T-helper 1 cell (primary cell): ENCODE results near the gene KIF26B.
"Not testable (repeated sequence)": the region's sequence is repeated elsewhere in the genome, so short reads cannot be mapped to it uniquely, and the experiment has no call there.

Experiments
- DNase-seq, 5 donors: peaks; one replicate each; pipeline ENCODE4 v3.0.0-alpha.2; 2012 to 2020

KIF26B gene

GRCh38 chr1:245718123-245718522 lies 563.3 kb downstream of the KIF26B start:
- no peak for DNase-seq

- no peak for DNase-seq
These were observed 564.2 kb downstream of the KIF26B start for GRCh38 chr1:245718951-245719350.

- DNase-seq: no peak
These were observed 566.7 kb downstream of the KIF26B start for GRCh38 chr1:245721488-245721887.

- DNase-seq: not testable (repeated sequence)
These were observed 573.2 kb downstream of the KIF26B start for GRCh38 chr1:245728035-245728434.

GRCh38 chr1:245730801-245731200 lies 576.0 kb downstream of the KIF26B start:
- no peak for DNase-seq

GRCh38 chr1:245740336-245740735 lies 585.6 kb downstream of the KIF26B start:
- not testable (repeated sequence) for DNase-seq

GRCh38 chr1:245742896-245743295 lies 588.1 kb downstream of the KIF26B start:
- DNase-seq: no peak

GRCh38 chr1:245748240-245748639 lies 593.5 kb downstream of the KIF26B start:
- no peak for DNase-seq

- no peak for DNase-seq
These were observed 593.9 kb downstream of the KIF26B start for GRCh38 chr1:245748646-245749045.

- no peak for DNase-seq
These were observed 594.3 kb downstream of the KIF26B start for GRCh38 chr1:245749053-245749452.

- no peak for DNase-seq
These were observed 595.5 kb downstream of the KIF26B start for GRCh38 chr1:245750261-245750660.

- DNase-seq: no peak
These were observed 596.3 kb downstream of the KIF26B start for GRCh38 chr1:245751116-245751515.

GRCh38 chr1:245751726-245752470 lies 597.1 kb downstream of the KIF26B start:
- DNase-seq: no peak

GRCh38 chr1:245752561-245752960 lies 597.8 kb downstream of the KIF26B start:
- no peak for DNase-seq

GRCh38 chr1:245753807-245754206 lies 599.0 kb downstream of the KIF26B start:
- DNase-seq: no peak

GRCh38 chr1:245754463-245754961 lies 599.7 kb downstream of the KIF26B start:
- DNase-seq: no peak
